HepG2 (cell line): ENCODE results near the gene TAOK3. TPM values are rescaled to one million over a fixed set of nuclear protein-coding genes. Genes with fewer than 3 reads are reported as not detected.

Experiments used
- CBFB ChIP-seq: sonication (generic); formaldehyde crosslinking; IDR thresholded peaks from 2 replicates; pipeline ENCODE4 v1.4.0; 2020; ENCODE audit warnings: missing genetic modification reagents
- CREM ChIP-seq, 2 experiments: sonication (generic) in 1 of 2; formaldehyde crosslinking in 1 of 2; IDR thresholded peaks; 2 replicates each; pipeline versions ENCODE4 v1.4.0 to v1.6.1; 2016 to 2020; ENCODE audit warnings: antibody characterized with exemption in 1 of 2, mild to moderate bottlenecking in 1 of 2, missing genetic modification reagents in 1 of 2
- HBP1 ChIP-seq: IDR thresholded peaks from 2 replicates; pipeline ENCODE4 v1.6.1; 2016; ENCODE audit warnings: low read depth, control low read depth
- HNRNPH1 ChIP-seq: fragments of 200-400 bp; formaldehyde crosslinking; optimal IDR thresholded peaks from 2 replicates; pipeline ENCODE3; 2017; ENCODE audit warnings: mild to moderate bottlenecking, low read depth, low read length
- IRF1 ChIP-seq: sonication (generic); formaldehyde crosslinking; IDR thresholded peaks from 2 replicates; pipeline ENCODE4 v1.4.0; 2020; ENCODE audit warnings: low read depth, mild to moderate bottlenecking, missing genetic modification reagents
- MEIS1 ChIP-seq: sonication (generic); formaldehyde crosslinking; IDR thresholded peaks from 2 replicates; pipeline ENCODE4 v1.9.0; 2021; ENCODE audit warnings: mild to moderate bottlenecking, missing genetic modification reagents, moderate library complexity, borderline replicate concordance
- NBN ChIP-seq: fragments of 450-650 bp; conservative IDR thresholded peaks from 2 replicates; pipeline ENCODE4 v1.6.1; 2017
- NR0B2 ChIP-seq: sonication (generic); formaldehyde crosslinking; IDR thresholded peaks from 2 replicates; pipeline ENCODE4 v1.4.0; 2020; ENCODE audit warnings: mild to moderate bottlenecking, missing genetic modification reagents
- SAP130 ChIP-seq: IDR thresholded peaks from 2 replicates; pipeline ENCODE4 v1.6.1; 2016; ENCODE audit warnings: low read depth
- SKIL ChIP-seq: sonication (generic); formaldehyde crosslinking; IDR thresholded peaks from 2 replicates; pipeline ENCODE4 v1.8.0; 2022; ENCODE audit warnings: missing genetic modification reagents, mild to moderate bottlenecking, moderate library complexity, borderline replicate concordance
- SMYD3 ChIP-seq: sonication (generic); formaldehyde crosslinking; IDR thresholded peaks from 2 replicates; pipeline ENCODE4 v1.8.1; 2023; ENCODE audit warnings: mild to moderate bottlenecking, missing genetic modification reagents
- WIZ ChIP-seq: sonication (generic); formaldehyde crosslinking; IDR thresholded peaks from 2 replicates; pipeline ENCODE4 v1.5.1; 2020; ENCODE audit warnings: mild to moderate bottlenecking, missing genetic modification reagents
- ZBTB34 ChIP-seq: sonication (generic); formaldehyde crosslinking; IDR thresholded peaks from 2 replicates; pipeline ENCODE4 v1.8.0; 2022; ENCODE audit warnings: mild to moderate bottlenecking, missing genetic modification reagents
- ZBTB4 ChIP-seq: sonication (generic); formaldehyde crosslinking; IDR thresholded peaks from 2 replicates; pipeline ENCODE4 v1.4.0; 2020; ENCODE audit warnings: missing genetic modification reagents, mild to moderate bottlenecking, borderline replicate concordance
- ZNF432 ChIP-seq: sonication (generic); formaldehyde crosslinking; IDR thresholded peaks from 2 replicates; pipeline ENCODE4 v1.5.0; 2020; ENCODE audit warnings: missing genetic modification reagents, mild to moderate bottlenecking, borderline replicate concordance
- ZNF557 ChIP-seq: sonication (generic); formaldehyde crosslinking; IDR thresholded peaks from 2 replicates; pipeline ENCODE4 v1.4.0; 2020; ENCODE audit warnings: missing genetic modification reagents
- ZNF577 ChIP-seq: sonication (generic); formaldehyde crosslinking; IDR thresholded peaks from 2 replicates; pipeline ENCODE4 v1.4.0; 2020; ENCODE audit warnings: mild to moderate bottlenecking, low read depth, missing genetic modification reagents, borderline replicate concordance
- ZNF761 ChIP-seq: sonication (generic); formaldehyde crosslinking; conservative IDR thresholded peaks from 2 replicates; pipeline ENCODE4 v1.4.0; 2020; ENCODE audit warnings: mild to moderate bottlenecking, missing genetic modification reagents
- polyA plus RNA-seq, 8 experiments: library from polyadenylated mRNA; depleted of rRNA in 3 of 8; stranded (reverse) in 7 of 8; unstranded in 1 of 8; fragments of >200 nt; fragmentation: Illumina TruSeq in 4 of 8; extraction: Trizol in 4 of 8; gene quantifications; 2 replicates each; pipeline versions ENCODE4 v1.2.1 to v1.2.3, GENCODE V29; 2011 to 2016; ENCODE audit warnings: low read depth in 4 of 8, missing spikeins in 1 of 8, mixed read lengths in 1 of 8; ENCODE audit not compliant: insufficient read depth in 1 of 8
- total RNA-seq, 5 experiments: library from RNA; depleted of rRNA; stranded (reverse); fragments of >200 nt; fragmentation: Illumina TruSeq; extraction: Trizol; gene quantifications; 2 replicates each; pipeline ENCODE4 v1.2.3, GENCODE V29; 2016; ENCODE audit warnings: low read depth in 1 of 5

TAOK3 gene
- total and polyA plus RNA-seq, 2 of the 13 experiments (the other 11 are each of a cell fraction or from before 2014, with no cell fraction given), result 10.4 to 12.3 TPM

GRCh38 chr12:118376089-118377020 is 3.6 kb upstream of the TAOK3 start, which contains the start of gene SUDS3 (continued):
- no peak for TF ChIP-seq IRF1
- TF ChIP-seq SMYD3 (CRISPR knock-in tag), result 0 out of 2 replicates have a peak, but pooled peaks have one; percentile 23
- TF ChIP-seq ZNF432, result no peak
- TF ChIP-seq NBN, result no peak
- TF ChIP-seq ZNF557, result no peak
- no peak for TF ChIP-seq SKIL
- TF ChIP-seq NR0B2 (CRISPR knock-in tag), result no peak; the same call in 1 of the 2 replicates
- TF ChIP-seq ZNF577 (CRISPR knock-in tag), result no peak
- peak; percentile 62; the same call in 1 of the 2 replicates for TF ChIP-seq CBFB (CRISPR knock-in tag)
- TF ChIP-seq HNRNPH1, result no peak
- TF ChIP-seq ZNF761 (CRISPR knock-in tag), result 0 out of 2 replicates have a peak, but pooled peaks have one; percentile 67
- TF ChIP-seq WIZ, result no peak
- TF ChIP-seq CREM (IDR thresholded peaks at IDR 0.05), result no peak
- no peak for TF ChIP-seq CREM (CRISPR knock-in tag; IDR thresholded peaks at IDR 0.05)
- TF ChIP-seq ZBTB4 (CRISPR knock-in tag), result peak; percentile 32; the same call in 1 of the 2 replicates
- peak; percentile 83; the same call in 1 of the 2 replicates for TF ChIP-seq MEIS1 (CRISPR knock-in tag)
- TF ChIP-seq SAP130 (CRISPR knock-in tag), result peak; percentile 93
- TF ChIP-seq ZBTB34 (CRISPR knock-in tag), result no peak
- no peak; the same call in 1 of the 2 replicates for TF ChIP-seq HBP1
